SU-DHL-6 (cell line): ENCODE results near the gene RPS27L.
A peak's percentile ranks its signal among the peaks of the same experiment; 100 is the strongest.

Source experiments
- H2AFZ ChIP-seq: fragments of 200-600 bp; sonication (generic); 2 replicates; pipeline ENCODE4 v1.6.1; 2014; ENCODE audit warnings: low read depth, mild to moderate bottlenecking, moderate library complexity, mixed read lengths, antibody characterized with exemption, low read length; ENCODE audit not compliant: severe bottlenecking
- H3F3A ChIP-seq: fragments of 200-600 bp; shearing (Covaris generic); 2 replicates; pipeline ENCODE4 v1.6.0; 2016; ENCODE audit warnings: antibody characterized with exemption, mild to moderate bottlenecking; ENCODE audit not compliant: insufficient read depth
- H3K27ac ChIP-seq: fragments of 200-600 bp; sonication (generic); 2 replicates; pipeline ENCODE4 v1.5.1; 2016; ENCODE audit warnings: low read depth, mild to moderate bottlenecking, low read length, moderate library complexity, mixed read lengths
- H3K27me3 ChIP-seq: fragments of 200-600 bp; sonication (generic), shearing (Covaris generic); 2 replicates; pipeline ENCODE4 v1.6.0; 2014; ENCODE audit warnings: mild to moderate bottlenecking, low read length
- H3K36me3 ChIP-seq: fragments of 200-600 bp; sonication (generic); 2 replicates; pipeline ENCODE4 v1.6.1; 2014; ENCODE audit warnings: mild to moderate bottlenecking, low read length, mixed read lengths
- H3K4me2 ChIP-seq: fragments of 300-600, 200-600 bp; shearing (Covaris generic), sonication (generic); 2 replicates; pipeline ENCODE4 v1.6.0; 2014; ENCODE audit warnings: low read length, low read depth, mild to moderate bottlenecking; ENCODE audit not compliant: poor library complexity, severe bottlenecking
- H3K4me3 ChIP-seq: fragments of 200-600 bp; sonication (generic); 2 replicates; pipeline ENCODE4 v1.5.1; 2014; ENCODE audit warnings: antibody characterized with exemption, low read length, mild to moderate bottlenecking, mixed read lengths; ENCODE audit not compliant: insufficient read depth, poor library complexity, severe bottlenecking
- H3K79me2 ChIP-seq: fragments of 200-600 bp; sonication (generic); 2 replicates; pipeline ENCODE4 v1.6.1; 2014; ENCODE audit warnings: mild to moderate bottlenecking, low read length, moderate library complexity; ENCODE audit not compliant: insufficient read depth
- H3K9ac ChIP-seq: fragments of 200-600 bp; sonication (generic); 2 replicates; pipeline ENCODE4 v1.7.0; 2014; ENCODE audit warnings: mild to moderate bottlenecking, low read length
- H3K9me2 ChIP-seq: fragments of 200-600 bp; sonication (generic); replicated peaks from 2 replicates; pipeline ENCODE4 v1.6.1; 2014; ENCODE audit warnings: low read length; ENCODE audit not compliant: insufficient read depth
- H3K9me3 ChIP-seq: fragments of 200-600 bp; sonication (generic); 2 replicates; pipeline ENCODE4 v1.6.1; 2014; ENCODE audit warnings: low read length, mixed read lengths; ENCODE audit not compliant: insufficient read depth
- H4K20me1 ChIP-seq: fragments of 200-600 bp; sonication (generic); 2 replicates; pipeline ENCODE4 v1.6.1; 2014; ENCODE audit warnings: low read depth, mild to moderate bottlenecking, antibody characterized with exemption, low read length, moderate library complexity, mixed read lengths
- EZH2phosphoT487 ChIP-seq: fragments of 200-600 bp; sonication (generic), shearing (Covaris generic); conservative IDR thresholded peaks from 2 replicates; pipeline ENCODE4 v1.6.1; 2018; ENCODE audit warnings: mild to moderate bottlenecking, antibody characterized with exemption, low read length, moderate library complexity, mixed read lengths
- TF ChIP-seq, protein P1 (sequence below): fragments of 200-600 bp; sonication (generic); IDR thresholded peaks from one replicate; pipeline ENCODE4 v1.5.1; 2017; ENCODE audit warnings: antibody characterized with exemption, mild to moderate bottlenecking, low read length, moderate library complexity; ENCODE audit not compliant: insufficient read depth, poor library complexity, severe bottlenecking

The RPS27L gene

DNA sequence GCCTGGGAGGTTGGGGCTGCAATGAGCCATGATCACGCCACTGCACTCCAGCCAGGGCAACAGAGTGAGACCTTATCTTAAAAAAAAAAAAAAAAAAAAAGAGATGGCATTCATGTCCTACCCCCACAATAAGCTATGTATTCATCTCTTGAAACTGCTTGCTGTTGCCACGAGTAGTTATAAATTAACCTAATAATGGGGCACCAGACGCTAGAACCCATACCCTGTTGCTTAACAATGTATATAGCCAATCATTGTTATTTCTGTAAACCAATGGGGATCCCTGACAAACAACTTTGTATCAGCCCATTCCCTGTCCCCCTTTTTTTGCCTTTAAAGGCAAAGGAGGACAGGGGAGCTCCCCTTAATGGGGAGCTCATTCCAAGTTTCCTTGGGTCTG, 38.4 kb downstream of the RPS27L start:
- Histone ChIP-seq H3K27ac (no peak overlapping the region), H3K36me3 (no peaks in the 10 kb centered on the region; the same call in 1 of the 2 replicates), H3K27me3 (no peaks in the 10 kb centered on the region), H3K4me2 (no peak overlapping the region), H3K4me3 (no peak overlapping the region), H3K9me2 (no peaks in the 10 kb centered on the region), H4K20me1 (no peaks in the 10 kb centered on the region), H3K9me3 (peaks cover 12% of the 10 kb centered on the region; the same call in 1 of the 2 replicates), H3K79me2 (no peaks in the 10 kb centered on the region), H3K9ac (no peak overlapping the region), H3F3A (peaks cover 9% of the 10 kb centered on the region), H2AFZ (no peak overlapping the region)
- no peak for TF ChIP-seq EZH2phosphoT487
- TF ChIP-seq, protein P1, sequence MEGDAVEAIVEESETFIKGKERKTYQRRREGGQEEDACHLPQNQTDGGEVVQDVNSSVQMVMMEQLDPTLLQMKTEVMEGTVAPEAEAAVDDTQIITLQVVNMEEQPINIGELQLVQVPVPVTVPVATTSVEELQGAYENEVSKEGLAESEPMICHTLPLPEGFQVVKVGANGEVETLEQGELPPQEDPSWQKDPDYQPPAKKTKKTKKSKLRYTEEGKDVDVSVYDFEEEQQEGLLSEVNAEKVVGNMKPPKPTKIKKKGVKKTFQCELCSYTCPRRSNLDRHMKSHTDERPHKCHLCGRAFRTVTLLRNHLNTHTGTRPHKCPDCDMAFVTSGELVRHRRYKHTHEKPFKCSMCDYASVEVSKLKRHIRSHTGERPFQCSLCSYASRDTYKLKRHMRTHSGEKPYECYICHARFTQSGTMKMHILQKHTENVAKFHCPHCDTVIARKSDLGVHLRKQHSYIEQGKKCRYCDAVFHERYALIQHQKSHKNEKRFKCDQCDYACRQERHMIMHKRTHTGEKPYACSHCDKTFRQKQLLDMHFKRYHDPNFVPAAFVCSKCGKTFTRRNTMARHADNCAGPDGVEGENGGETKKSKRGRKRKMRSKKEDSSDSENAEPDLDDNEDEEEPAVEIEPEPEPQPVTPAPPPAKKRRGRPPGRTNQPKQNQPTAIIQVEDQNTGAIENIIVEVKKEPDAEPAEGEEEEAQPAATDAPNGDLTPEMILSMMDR, result no peak

DNA sequence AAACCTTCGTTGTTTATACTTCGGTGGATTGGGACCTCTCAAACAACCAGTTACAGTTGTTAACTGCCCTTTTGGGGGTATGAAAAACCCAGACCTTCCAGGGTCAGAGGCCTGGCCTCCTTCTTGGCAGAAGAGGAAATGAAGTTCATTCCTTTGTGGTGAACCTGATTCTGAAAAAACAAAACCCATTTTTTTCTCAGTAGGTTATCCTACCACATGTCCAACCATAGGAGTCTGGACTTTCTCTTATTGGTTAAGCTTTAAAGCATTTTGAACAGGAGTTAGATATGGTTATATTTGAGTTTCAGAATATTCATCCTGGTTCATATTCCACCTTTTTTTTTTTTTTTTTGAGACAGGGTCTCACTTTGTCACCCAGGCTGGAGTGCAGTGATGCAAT, 42.8 kb downstream of the RPS27L start:
- H3K9me2 ChIP-seq, result no peaks in the 10 kb centered on the region
- no peak overlapping the region for H3K4me2 ChIP-seq

DNA sequence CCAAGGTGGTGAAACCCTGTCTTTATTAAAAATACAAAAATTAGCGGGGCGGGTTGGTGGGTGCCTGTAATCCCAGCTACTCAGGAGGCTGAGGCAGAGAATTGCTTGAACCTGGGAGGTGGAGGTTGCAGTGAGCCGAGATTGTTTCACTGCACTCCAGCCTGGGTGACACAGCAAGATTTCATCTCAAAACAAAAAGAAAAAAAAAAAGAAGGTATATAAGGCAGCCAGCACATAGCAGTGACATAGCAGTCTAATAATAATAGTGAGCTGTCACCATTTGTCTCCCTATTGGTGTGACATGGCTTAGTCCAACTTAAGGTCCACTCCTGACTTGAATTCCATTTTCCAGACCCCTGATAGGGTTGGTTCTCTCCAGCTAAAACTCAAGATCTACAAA, 44.4 kb downstream of the RPS27L start:
- no peak overlapping the region for H3K27ac ChIP-seq
- no peaks in the 10 kb centered on the region for H3K9me3 ChIP-seq
- H3K4me2 ChIP-seq, result no peak overlapping the region
- no peak overlapping the region for H3K9ac ChIP-seq
- H3K27me3 ChIP-seq, result no peaks in the 10 kb centered on the region
- H4K20me1 ChIP-seq, result no peaks in the 10 kb centered on the region
- no peaks in the 10 kb centered on the region for H3F3A ChIP-seq
- H3K79me2 ChIP-seq, result no peaks in the 10 kb centered on the region
- TF ChIP-seq EZH2phosphoT487, result no peak
- TF ChIP-seq, protein P1, result no peak
- H3K9me2 ChIP-seq, result no peaks in the 10 kb centered on the region
- H3K4me3 ChIP-seq, result no peak overlapping the region
- no peak overlapping the region for H2AFZ ChIP-seq
- no peaks in the 10 kb centered on the region for H3K36me3 ChIP-seq

More for the DNA sequence above, 42.8 kb downstream of the RPS27L start:
- Histone ChIP-seq H3K36me3 (no peaks in the 10 kb centered on the region), H3F3A (no peaks in the 10 kb centered on the region), H4K20me1 (no peaks in the 10 kb centered on the region), H3K79me2 (no peaks in the 10 kb centered on the region), H3K4me3 (no peak overlapping the region), H3K9ac (no peak overlapping the region), H3K27me3 (no peaks in the 10 kb centered on the region), H2AFZ (no peak overlapping the region), H3K9me3 (peaks cover 2% of the 10 kb centered on the region; the same call in 1 of the 2 replicates), H3K27ac (no peak overlapping the region)
- TF ChIP-seq EZH2phosphoT487, result no peak
- TF ChIP-seq, protein P1, result no peak

DNA sequence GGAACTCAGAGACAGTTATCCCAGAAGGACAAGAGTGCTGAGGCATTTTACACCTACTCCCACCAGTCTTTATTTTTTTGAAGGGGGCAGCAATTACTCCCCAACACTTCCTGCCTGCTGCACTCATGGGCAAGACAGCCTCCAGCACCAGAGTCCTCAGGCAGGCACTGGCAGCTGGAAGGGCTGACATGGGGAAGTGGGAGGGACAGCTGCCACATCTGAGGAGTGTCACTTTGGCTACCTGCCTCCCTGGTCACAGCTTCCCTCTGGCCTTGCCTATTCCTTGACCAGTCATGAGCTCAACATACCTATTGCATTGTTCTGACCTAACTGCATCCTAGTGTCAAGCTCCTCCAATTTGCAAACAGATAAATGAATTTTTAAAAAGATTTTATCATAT, 45.8 kb downstream of the RPS27L start:
- Histone ChIP-seq H3K9me3 (no peaks in the 10 kb centered on the region), H3K9ac (no peak overlapping the region), H3K4me2 (no peak overlapping the region), H3K36me3 (no peaks in the 10 kb centered on the region), H3K79me2 (no peaks in the 10 kb centered on the region), H3K9me2 (no peaks in the 10 kb centered on the region), H3K27ac (no peak overlapping the region), H4K20me1 (no peaks in the 10 kb centered on the region), H3F3A (no peaks in the 10 kb centered on the region), H3K4me3 (no peak overlapping the region), H2AFZ (peak overlapping the region; percentile 69), H3K27me3 (no peaks in the 10 kb centered on the region)
- no peak for TF ChIP-seq EZH2phosphoT487
- TF ChIP-seq, protein P1, result no peak
